ENCODE results near the gene FDXR.

FDXR gene

DNA sequence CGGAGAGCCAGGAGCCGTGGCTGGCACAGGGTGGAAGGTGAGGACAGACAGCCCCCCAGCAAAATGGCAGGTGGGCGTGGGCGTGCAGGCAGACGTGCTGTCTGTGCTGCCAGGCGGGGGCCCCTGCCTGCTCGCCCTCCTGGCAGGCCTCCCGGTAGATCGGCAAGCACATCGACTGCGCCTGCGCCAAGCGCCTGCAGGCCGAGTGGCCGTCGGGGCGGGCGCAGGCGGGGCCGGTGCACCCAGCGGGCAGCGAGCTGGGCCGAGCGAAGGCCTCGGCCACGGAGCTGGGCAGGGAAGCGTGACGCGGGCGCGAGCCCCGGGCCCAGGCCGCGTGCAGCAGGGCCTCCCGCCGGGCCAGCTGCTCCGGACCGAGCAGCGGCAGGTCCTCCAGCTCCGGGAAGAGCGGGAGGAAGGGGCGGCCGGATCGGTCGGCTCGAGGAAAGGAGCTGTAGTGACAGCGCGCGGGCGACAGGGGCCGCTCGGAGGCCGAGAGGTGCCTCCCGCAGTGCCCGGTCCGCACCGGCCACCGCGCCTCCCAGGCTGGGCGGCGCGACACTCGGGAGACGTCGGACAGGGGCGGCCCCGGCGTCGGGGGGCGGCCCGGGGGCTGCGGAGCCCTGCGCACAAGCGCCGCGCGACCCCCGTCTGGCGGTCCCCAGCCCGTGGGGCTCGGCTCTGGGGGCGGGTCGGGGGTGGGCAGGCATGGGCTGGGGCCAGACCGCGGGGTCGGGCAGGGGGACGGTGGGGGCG lies 30.0 kb downstream of the FDXR start:
- peak overlapping the region; percentile 37 for H3K4me3 ChIP-seq (ENCODE audit: low read depth, low read length)
- DNase-seq (ENCODE audit: low read depth): peak; percentile 13

DNA sequence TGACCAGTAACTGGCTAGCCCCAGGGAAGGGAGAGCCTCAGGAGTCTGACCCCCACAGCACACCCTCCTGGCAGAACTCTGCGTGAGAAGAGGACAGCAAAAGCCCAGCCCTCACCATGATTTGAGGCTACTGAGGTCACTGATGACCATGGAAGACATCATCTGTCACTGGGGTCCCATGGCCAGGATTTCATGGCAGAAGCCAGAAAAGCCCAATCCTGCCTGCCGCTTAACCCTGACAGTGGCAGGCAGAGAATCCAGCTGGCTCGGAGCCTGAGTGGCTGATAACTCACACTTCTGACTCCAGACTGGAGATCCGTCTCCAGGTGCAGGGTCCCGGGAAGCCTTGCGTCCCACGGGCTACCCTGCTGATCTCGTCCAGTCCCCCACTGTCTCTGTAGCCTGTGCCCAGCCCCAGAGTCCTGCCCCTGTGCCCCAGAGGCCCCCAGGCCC lies 30.6 kb downstream of the FDXR start:
- no peak overlapping the region for H3K4me3 ChIP-seq (ENCODE audit: low read depth, low read length)
- DNase-seq (ENCODE audit: low read depth): no peak

DNA sequence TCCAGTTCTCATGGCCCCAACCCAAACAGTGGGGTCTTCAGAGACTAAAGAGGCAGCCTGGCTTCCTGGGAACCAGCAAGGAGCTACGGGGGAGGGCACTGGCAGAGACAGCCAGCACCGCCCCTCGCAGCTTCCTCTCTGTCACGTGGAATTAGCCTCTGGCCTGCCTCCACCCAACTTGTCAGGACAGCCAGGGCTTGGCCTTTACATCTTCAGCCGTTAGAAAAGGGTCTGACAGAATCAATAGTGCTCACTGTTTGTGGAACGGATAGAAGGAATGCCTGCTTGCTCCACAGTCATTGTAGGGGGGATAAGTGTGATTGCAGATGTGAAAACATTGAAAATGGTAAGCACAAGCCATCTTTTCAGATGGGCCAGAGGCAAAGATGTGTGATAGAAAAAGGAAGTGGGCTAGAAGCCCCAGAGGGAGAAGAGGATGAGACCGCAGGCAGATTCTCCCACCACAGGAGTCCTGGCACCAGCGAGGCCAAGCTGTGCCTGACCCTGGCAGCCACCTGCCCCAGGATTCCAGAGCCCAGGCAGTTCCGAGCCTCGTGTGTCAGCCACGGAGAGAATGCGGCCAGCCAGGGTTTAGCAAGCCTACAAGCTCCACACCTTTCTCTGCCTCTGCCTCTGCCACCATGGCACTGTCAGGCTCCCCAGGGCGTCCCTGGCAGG lies 31.7 kb downstream of the FDXR start:
- DNase-seq (ENCODE audit: low read depth): no peak
- H3K4me3 ChIP-seq (ENCODE audit: low read depth, low read length): no peak overlapping the region

DNA sequence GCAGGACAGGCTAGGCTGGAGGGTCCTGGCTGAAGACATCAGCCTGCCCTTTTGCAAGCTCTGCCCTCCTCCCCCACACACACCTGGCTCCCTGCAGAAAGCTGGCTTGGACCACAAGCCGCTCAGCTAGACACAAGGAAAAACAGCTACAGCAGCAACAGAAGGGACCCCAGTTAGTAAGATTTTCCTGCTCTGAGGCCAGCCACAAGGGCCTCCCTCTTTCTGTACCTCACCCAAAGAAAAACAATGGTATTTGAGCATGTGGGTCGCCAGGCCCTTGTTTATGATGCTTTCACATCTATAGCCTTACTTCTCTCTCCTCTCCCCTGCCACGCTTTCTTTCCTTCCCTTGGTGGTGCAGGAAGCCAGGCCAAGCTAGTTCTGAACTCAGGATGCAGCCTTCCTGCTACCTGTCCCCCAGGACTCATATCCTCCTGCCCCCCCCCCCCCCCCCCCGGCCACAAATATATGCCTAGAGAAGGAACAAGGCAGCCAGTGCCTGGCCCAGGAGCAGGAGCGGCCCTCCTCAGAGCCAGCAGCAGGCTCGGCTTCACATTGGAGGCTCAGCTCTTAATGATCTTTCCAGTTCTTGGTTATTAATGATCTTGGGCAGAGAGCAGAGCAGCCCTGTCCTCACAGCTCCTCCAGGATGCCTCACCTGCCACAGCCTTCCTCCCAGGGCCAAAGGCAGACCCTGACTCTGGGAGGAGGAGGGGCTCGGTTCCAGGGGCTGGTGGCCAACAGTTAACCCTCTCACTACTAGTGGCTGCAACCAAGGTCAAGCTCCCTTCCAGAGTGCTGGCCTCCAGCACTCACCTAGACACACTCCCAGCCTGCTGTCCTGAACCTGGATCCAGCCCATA lies 32.6 kb downstream of the FDXR start:
- H3K4me3 ChIP-seq (ENCODE audit: low read depth, low read length): no peak overlapping the region
- no peak for DNase-seq (ENCODE audit: low read depth)

DNA sequence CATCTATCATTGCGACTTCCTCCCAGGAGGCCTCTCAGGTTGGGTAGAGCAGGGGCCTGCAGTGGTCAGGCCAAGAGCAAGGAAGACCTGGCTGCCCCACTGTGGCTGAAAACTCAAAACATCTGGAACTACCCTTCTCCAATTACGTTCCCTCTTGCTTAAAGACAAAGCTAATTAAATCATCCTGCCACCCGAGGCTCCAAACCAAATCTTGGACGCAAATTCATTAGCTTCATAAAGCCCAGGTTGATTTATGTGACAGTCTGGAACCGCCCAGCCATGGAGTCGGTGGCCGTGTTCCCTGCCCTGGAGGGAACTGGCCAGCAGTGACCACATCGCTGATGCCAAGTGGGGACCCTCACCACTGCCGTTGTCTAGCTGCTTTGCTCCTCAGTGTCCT lies 34.5 kb downstream of the FDXR start:
- no peak for DNase-seq (ENCODE audit: low read depth)

DNA sequence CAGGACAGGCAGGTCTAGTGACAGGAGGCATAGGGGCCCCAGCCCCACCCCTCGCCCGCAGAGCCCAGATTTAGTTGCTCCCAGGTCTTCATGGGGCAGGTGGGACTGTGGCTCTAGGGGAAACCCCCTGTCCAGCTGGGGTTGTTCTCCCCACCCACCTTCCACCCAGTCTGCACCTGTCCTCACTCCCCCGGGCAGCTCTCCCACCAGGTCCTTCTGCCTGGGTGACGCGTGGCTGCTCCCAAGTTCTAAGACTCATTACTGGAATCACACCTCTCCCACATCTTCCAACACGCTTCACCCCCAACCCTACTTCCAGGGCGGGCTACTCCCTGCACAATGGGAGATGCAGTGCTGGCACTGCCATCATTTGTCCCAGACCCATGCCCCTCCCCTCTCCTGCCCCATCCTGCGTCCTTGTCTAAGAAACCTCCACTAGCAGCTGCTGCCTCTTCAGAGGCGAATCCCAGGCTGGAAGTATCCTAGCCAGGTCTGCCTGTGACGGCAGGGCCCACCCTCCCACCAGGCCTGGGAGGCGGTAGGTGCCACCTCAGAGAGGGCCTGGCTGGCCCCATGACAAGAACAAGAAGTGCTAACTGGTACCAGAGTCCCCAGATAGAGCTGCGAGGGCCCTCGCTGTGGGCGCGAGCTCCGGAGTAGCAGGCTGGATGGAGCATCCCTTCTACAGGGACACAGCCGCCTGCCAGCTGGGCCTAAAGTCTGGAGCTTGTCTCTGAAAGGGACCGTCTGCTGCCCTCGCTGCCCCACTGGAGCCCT lies 35.9 kb downstream of the FDXR start:
- no peak overlapping the region for H3K4me3 ChIP-seq (ENCODE audit: low read depth, low read length)
- DNase-seq (ENCODE audit: low read depth): no peak

More for the DNA sequence above, 34.5 kb downstream of the FDXR start:
- no peak overlapping the region for H3K4me3 ChIP-seq (ENCODE audit: low read depth, low read length)

DNA sequence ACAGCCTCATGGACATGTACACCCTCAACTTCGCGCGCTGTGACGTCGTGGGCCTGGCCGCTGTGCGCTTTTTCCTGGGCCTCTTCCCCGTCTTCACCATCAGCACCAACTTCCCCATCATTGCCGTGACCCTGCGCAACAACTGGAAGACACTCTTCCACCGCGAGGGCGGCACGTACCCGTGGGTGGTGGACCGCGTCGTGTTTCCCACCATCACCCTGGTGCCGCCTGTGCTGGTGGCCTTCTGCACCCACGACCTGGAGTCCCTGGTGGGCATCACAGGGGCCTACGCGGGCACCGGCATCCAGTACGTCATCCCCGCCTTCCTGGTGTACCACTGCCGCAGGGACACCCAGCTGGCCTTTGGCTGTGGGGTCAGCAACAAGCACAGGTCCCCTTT lies 36.6 kb downstream of the FDXR start:
- H3K4me3 ChIP-seq (ENCODE audit: low read depth, low read length): no peak overlapping the region
- DNase-seq (ENCODE audit: low read depth): no peak

DNA sequence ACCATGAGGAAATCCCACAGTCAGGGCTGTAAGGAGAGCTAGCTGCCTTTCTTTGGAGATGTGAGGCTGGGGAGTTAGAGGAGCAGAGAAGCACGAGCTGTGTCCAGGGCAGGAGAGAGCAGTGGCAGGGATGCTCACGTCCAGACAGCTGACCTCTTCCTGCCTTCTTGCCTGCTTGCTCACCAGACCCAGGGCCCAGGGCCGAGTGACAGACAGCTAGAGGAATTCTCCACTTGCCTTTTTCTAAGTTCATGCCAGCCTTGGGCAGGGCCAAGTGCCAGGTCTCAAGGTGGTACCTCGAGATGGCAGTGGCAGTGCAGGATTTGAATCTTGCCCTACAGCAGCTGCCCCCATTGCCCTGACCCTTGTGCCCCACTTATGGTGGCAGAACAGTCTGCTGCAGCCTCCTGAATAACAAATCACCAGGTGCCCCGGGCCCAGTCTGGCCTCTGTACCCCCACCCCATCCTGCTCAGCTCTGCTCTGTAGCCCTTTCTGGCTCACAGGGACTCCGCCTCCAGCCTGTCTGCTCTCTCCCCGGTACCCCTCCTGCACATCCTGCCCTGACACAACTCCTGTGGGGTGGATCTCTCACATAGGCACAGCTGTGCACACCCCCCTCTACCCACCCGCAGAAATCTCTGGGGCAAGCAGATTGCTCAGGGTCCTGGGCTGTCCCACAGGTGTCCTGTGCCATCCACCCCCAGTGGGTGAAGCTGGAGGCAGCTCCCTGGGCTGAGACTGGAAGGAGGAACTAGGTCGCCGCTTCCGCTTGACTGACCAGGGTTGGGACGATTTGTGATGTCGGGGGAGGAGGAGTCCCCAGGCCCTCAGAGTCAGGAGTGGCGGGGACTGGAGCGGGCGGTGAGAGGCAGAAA lies 39.1 kb downstream of the FDXR start:
- no peak for DNase-seq (ENCODE audit: low read depth)

DNA sequence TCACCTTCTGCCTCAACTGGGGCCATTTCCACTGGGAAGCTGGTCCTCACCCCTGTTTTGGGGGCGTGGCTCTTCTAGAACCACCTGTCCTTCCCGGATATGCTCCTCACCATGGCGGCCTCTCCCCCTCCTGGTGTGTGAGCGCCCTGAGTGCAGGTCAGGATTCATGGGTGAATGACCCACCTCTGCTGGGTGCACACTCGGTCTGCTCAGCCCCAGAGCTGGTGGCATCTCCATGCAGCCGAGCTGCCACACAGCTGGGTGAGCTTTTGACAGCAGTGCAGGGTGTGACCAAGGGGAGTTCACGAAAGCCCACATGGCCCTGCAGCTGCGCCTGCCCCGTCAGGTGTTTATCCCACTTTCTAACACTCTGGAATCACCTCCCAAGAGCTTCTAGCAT lies 40.4 kb downstream of the FDXR start:
- no peak overlapping the region for H3K4me3 ChIP-seq (ENCODE audit: low read depth, low read length)
- DNase-seq (ENCODE audit: low read depth): no peak

More for the DNA sequence above, 39.1 kb downstream of the FDXR start:
- H3K4me3 ChIP-seq (ENCODE audit: low read depth, low read length): no peak overlapping the region

DNA sequence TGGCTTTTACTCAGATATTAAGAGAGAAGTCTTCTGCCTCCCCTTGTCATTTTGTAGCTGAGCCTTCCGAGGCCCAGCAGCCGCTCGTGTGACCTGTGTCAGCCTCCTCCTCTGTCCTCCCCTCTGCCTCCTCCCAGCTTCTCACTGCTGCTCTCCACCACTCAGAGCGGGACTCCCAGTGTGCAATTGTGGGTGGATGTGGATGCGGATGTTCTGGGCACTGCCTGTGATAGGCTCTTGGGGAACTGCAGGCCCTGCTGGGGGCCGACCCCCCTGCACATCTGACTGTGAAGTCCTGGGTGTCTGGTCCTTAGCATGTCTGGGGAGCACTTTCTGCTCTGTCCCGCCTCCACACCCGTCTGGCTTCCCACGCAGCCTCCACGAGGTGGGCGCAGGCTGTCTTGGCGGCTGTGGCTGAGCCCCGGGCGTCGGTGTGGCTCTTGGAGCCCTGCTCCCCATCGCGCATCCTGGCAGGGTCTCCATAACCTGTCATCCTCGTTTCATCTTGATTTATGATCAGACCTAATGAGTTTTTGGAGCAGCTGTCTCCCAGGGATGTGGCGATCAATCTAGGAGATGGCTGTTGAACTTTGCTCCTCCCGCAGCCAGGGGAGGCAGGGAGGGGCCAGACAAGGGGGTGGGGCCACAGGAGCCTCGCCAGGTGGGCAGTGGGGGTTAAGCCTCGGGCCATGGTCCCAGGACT lies 41.2 kb downstream of the FDXR start:
- H3K4me3 ChIP-seq (ENCODE audit: low read depth, low read length): no peak overlapping the region
- no peak for DNase-seq (ENCODE audit: low read depth)

DNA sequence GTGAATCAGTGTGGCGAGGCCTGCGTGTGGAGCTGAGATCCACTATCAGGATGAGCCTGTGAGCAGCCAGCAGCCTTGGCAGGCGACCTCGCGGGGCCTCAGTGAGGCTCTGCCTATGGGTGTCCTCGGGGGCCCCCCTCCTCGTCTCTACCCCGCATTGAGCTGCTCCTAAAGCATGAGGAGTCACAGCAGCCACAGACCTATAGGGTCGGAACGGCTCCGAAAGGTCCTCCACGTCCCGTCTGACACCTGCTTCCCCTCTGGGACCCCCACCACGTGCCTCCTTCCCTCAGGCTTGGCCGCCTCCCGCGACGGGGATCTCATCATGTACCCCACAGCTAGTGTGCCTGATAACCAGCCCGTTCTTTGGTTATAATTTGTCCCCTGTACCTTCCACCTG lies 41.9 kb downstream of the FDXR start:
- DNase-seq (ENCODE audit: low read depth): no peak
- H3K4me3 ChIP-seq (ENCODE audit: low read depth, low read length): no peak overlapping the region

DNA sequence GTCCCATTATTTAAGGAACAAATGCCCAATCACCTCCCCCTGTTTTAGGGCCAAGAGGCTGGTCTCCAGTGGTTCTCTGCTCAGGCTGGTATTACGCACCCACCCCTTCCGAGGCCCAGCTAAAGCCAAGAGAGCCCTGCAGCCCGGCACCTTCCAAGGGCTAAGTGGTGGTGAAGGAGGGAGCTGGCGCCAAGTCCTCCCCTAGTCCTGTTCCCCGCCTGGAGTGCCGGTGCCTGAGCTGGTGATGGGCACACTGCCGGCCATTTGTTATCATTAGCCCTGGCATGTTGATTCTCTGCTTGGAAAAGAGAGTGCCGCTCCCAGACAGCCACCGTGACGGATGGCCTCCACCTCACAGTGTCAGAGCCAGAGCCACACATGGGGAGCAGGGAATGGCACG lies 45.0 kb downstream of the FDXR start:
- no peak for DNase-seq (ENCODE audit: low read depth)

DNA sequence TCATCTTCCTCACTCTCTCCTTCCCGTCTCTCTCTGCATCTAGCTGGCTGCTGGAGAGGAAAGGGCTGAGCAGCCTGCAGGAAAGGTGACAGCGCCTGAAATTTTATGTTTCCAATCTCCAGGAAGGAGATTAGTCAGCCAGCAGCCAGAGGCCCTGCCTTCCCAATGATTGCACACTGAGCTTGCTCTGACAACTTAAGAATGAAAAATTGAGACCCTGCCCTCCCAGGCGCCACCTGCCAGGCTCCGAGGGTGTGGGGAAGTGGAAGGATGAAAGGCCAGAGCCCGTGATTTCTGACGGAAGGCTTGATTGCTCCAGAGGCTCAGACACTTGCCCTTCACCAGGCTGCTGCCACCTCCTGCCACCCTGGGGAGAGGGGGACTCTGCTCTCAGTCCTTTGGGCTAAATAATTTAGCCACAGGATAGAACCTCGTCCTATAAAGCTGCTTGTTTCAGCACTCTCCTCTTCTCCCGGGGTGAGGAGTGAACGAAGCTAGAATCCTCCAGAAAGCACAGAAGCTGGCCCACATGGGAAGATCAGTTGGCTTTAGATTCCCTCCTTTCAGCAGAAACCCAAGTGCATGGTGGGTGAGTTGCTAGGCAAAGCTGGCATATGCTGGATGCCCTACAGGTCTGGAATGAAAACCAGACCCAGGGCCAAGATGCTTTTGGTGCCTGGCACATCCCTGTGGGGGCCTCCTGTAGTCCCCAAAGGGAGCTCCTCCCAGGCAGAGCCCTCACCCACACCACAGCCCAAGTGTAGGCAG lies 46.7 kb downstream of the FDXR start:
- DNase-seq (ENCODE audit: low read depth): no peak
- H3K4me3 ChIP-seq (ENCODE audit: low read depth, low read length): no peak overlapping the region

More for the DNA sequence above, 45.0 kb downstream of the FDXR start:
- H3K4me3 ChIP-seq (ENCODE audit: low read depth, low read length): no peak overlapping the region

DNA sequence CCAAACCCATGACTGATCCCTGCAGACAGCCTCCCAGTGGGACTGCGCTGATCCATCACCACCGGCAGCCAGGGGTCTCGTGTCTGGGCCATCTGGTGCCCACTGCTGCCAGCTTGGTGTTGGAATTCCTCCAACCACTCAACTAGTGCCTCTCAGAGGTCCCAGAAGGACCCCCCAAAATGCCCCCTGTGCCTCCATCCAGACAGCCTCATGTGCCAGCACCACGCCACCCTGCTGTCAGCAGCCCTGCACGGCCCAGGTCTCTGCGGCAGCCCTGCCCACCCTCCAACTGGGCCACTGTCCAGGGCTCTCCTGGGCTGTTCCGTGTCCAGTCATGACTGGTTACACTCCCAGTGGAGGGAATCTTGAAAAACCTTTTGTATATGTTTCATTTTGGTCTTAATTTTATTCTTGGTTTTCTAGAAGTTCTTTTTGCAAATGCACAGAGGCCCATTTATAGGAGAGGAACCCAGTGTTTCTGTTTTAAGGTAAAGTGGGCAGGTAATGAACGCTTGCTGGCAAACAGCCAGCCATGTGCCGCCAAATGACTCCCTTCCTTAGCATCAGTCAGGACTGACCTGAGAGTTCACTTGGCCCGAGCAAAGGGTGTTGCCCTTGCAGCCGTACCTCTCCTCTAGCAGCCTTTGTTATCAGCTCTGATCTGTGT lies 47.7 kb downstream of the FDXR start:
- no peak overlapping the region for H3K4me3 ChIP-seq (ENCODE audit: low read depth, low read length)
- no peak for DNase-seq (ENCODE audit: low read depth)

DNA sequence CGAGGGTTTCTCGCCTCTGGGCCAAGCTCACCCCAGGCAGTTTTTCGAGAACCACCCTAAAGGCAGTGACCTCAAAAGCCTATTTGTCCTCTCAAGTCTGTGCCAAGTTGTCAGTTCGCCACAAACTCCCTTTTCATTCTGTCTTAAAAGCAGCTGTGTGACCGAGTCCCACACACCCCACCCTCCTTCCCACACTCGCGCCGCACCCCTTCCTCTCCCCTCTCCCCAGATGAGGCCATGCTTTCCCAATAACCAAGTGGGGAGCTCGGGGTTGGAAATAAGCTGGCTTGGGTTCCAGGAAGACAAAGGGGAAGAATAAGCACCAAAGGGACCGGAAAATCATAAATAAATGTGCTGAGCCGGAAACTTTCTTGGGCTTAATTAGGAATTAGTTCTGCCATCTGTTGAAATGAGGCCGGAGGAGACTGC lies 49.8 kb downstream of the FDXR start:
- no peak for DNase-seq (ENCODE audit: low read depth)
- no peak overlapping the region for H3K4me3 ChIP-seq (ENCODE audit: low read depth, low read length)

DNA sequence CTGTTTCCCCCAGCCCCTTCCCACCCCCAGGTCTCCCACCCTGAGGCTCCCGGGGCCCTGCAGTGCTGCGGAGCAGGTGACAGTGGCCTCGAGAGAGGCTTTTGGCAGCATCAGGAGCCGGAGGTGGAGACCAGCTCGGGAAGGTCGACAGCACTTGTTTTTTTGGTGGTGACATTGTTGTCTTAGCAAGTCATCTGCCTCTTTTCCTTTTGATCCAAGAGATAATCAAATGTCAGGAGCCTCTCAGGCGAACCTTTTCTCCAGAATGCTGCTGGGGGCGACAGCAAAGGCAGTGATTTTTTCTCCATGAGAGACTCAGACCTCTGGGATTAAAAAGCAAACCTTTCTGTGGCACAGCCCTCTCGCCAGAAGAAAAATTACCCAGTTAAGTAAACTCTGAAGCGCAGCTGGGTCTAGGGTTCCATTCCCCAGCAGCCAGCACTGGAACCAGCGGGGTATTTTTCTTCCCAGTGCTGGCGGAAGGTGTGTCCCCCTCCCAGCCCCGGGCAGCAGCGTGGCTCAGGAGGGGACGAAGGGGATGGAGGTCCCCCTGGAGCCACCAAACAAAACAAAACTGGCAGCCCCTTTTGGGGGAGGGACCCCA lies 50.4 kb downstream of the FDXR start:
- no peak for DNase-seq (ENCODE audit: low read depth)
- H3K4me3 ChIP-seq (ENCODE audit: low read depth, low read length): no peak overlapping the region
